K562 (cell line): ENCODE data around the gene NDUFA5. TPM values are rescaled to one million over a fixed set of nuclear protein-coding genes. Genes with fewer than 3 reads are reported as not detected.

Experiments
- C11orf30 ChIP-seq: fragments of 450-650 bp; IDR thresholded peaks from 2 replicates; pipeline ENCODE4 v1.6.1; 2016; ENCODE audit warnings: low read depth, mild to moderate bottlenecking
- CCAR2 ChIP-seq: fragments of 200-400 bp; formaldehyde crosslinking; IDR thresholded peaks from 2 replicates; pipeline ENCODE4 v1.6.1; 2017; ENCODE audit warnings: mild to moderate bottlenecking, low read depth, low read length
- CREM ChIP-seq: IDR thresholded peaks from 2 replicates; pipeline ENCODE4 v1.6.1; 2014; ENCODE audit warnings: antibody characterized with exemption, low read depth
- DIDO1 ChIP-seq: fragments of 450-650 bp; IDR thresholded peaks from 2 replicates; pipeline ENCODE4 v1.6.1; 2016; ENCODE audit warnings: low read depth, missing biosample characterization, missing genetic modification characterization
- HDAC3 ChIP-seq: fragments of 450-650 bp; IDR thresholded peaks from 2 replicates; pipeline ENCODE4 v1.6.1; 2018; ENCODE audit warnings: borderline replicate concordance, mild to moderate bottlenecking, moderate library complexity; ENCODE audit not compliant: partially characterized antibody
- HES1 ChIP-seq: fragments of 450-650 bp; IDR thresholded peaks from 2 replicates; pipeline ENCODE4 v1.6.1; 2016; ENCODE audit warnings: low read depth, mild to moderate bottlenecking, moderate library complexity
- HSF4 ChIP-seq: fragments of 250-450 bp; sonication (Bioruptor Pico); IDR thresholded peaks from 2 replicates; pipeline ENCODE4 v2.1.2; 2022; ENCODE audit warnings: mild to moderate bottlenecking, moderate library complexity, borderline replicate concordance
- MTF1 ChIP-seq: fragments of 250-450 bp; sonication (Bioruptor Pico); IDR thresholded peaks from 2 replicates; pipeline ENCODE4 v1.9.0; 2021; ENCODE audit warnings: moderate library complexity, mild to moderate bottlenecking, inconsistent platforms, borderline replicate concordance
- NCOA1 ChIP-seq: fragments of 450-650 bp; IDR thresholded peaks from 2 replicates; pipeline ENCODE4 v1.6.1; 2016; ENCODE audit warnings: low read depth
- PURB ChIP-seq: sonication (generic); formaldehyde crosslinking; IDR thresholded peaks from 2 replicates; pipeline ENCODE4 v1.9.0; 2021; ENCODE audit warnings: low read depth, mild to moderate bottlenecking, missing genetic modification reagents
- SMAD3 ChIP-seq: fragments of 450-650 bp; formaldehyde crosslinking; conservative IDR thresholded peaks from 2 replicates; pipeline ENCODE4 v1.4.0; 2020; ENCODE audit warnings: mild to moderate bottlenecking
- SREBF2 ChIP-seq: sonication (generic); formaldehyde crosslinking; IDR thresholded peaks from 2 replicates; pipeline ENCODE4 v1.4.0; 2020; ENCODE audit warnings: mild to moderate bottlenecking, missing genetic modification reagents
- TBL1XR1 ChIP-seq, 2 experiments: IDR thresholded peaks; 2 replicates each; pipeline ENCODE4 v1.6.1; 2012; ENCODE audit warnings: improper control_type of control experiment in 2 of 2, low read length in 2 of 2, mild to moderate bottlenecking in 1 of 2
- polyA plus RNA-seq, 8 experiments: library from polyadenylated mRNA; depleted of rRNA in 4 of 8; stranded (reverse) in 5 of 8; unstranded in 3 of 8; fragments of >200 nt; fragmentation: Nextera tagmentation in 2 of 8; fragmentation: Illumina TruSeq in 1 of 8; extraction: Ambion mirVana in 2 of 8; extraction: Trizol in 1 of 8; gene quantifications; 2 replicates each; pipeline versions ENCODE4 v1.2.1 to v1.2.3, GENCODE V29; 2011 to 2014; ENCODE audit warnings: inconsistent platforms in 1 of 8, missing spikeins in 1 of 8
- total RNA-seq, 7 experiments: library from RNA; depleted of rRNA in 6 of 7; stranded (reverse); fragments of >200 nt in 6 of 7; fragmentation: Illumina TruSeq in 2 of 7; extraction: Trizol in 2 of 7; gene quantifications; 2 replicates each; pipeline versions ENCODE4 v1.2.1 to v1.2.3, GENCODE V29; 2011 to 2021; ENCODE audit warnings: low replicate concordance in 1 of 7
- TF ChIP-seq, protein P1 (sequence below): fragments of 200-800 bp; sonication (Bioruptor generic); IDR thresholded peaks from 2 replicates; pipeline ENCODE4 v1.6.1; 2016; ENCODE audit warnings: missing genetic modification characterization, missing compliant biosample characterization
- TF ChIP-seq, protein P2 (sequence below): fragments of 200-800 bp; sonication (Bioruptor generic); IDR thresholded peaks from 2 replicates; pipeline ENCODE4 v1.6.1; 2017; ENCODE audit warnings: missing genetic modification characterization, missing compliant biosample characterization
- TF ChIP-seq, protein P3 (sequence below): fragments of 450-650 bp; formaldehyde crosslinking; IDR thresholded peaks from 2 replicates; pipeline ENCODE4 v1.4.0; 2022; ENCODE audit warnings: missing genetic modification characterization
- TF ChIP-seq, protein P4 (sequence below): fragments of 250-450 bp; sonication (Bioruptor Pico); IDR thresholded peaks from 2 replicates; pipeline ENCODE4 v1.9.0; 2021; ENCODE audit warnings: mild to moderate bottlenecking
- TF ChIP-seq, protein P5 (sequence below): fragments of 250-450 bp; sonication (Bioruptor Pico); IDR thresholded peaks from 2 replicates; pipeline ENCODE4 v1.5.0; 2022; ENCODE audit warnings: mild to moderate bottlenecking

The NDUFA5 gene
- total and polyA plus RNA-seq, 9 of the 15 experiments (the other 6 are each of a cell fraction or from before 2014, with no cell fraction given): 155 to 677 (median 269) TPM

DNA sequence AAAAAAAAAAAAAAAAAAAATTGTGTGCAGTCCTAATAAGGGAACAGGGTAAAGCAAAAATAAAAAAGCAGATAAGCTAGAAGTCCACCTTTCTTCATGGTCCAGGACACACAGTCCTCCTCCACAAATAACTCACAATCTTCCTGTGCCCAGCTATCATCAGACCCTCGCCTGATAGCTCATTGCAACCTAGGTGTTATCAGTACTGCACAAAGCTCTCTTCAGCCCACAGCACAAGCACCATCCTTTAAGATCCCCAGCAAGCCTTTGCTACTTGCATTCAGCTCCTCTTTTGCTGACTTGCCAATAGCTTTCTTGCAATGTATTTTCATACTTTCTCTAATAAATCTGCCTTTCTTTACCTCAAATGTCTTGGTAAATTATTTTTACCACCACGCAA is 5.0 kb downstream of the NDUFA5 start (continued):
- TF ChIP-seq, protein P1, sequence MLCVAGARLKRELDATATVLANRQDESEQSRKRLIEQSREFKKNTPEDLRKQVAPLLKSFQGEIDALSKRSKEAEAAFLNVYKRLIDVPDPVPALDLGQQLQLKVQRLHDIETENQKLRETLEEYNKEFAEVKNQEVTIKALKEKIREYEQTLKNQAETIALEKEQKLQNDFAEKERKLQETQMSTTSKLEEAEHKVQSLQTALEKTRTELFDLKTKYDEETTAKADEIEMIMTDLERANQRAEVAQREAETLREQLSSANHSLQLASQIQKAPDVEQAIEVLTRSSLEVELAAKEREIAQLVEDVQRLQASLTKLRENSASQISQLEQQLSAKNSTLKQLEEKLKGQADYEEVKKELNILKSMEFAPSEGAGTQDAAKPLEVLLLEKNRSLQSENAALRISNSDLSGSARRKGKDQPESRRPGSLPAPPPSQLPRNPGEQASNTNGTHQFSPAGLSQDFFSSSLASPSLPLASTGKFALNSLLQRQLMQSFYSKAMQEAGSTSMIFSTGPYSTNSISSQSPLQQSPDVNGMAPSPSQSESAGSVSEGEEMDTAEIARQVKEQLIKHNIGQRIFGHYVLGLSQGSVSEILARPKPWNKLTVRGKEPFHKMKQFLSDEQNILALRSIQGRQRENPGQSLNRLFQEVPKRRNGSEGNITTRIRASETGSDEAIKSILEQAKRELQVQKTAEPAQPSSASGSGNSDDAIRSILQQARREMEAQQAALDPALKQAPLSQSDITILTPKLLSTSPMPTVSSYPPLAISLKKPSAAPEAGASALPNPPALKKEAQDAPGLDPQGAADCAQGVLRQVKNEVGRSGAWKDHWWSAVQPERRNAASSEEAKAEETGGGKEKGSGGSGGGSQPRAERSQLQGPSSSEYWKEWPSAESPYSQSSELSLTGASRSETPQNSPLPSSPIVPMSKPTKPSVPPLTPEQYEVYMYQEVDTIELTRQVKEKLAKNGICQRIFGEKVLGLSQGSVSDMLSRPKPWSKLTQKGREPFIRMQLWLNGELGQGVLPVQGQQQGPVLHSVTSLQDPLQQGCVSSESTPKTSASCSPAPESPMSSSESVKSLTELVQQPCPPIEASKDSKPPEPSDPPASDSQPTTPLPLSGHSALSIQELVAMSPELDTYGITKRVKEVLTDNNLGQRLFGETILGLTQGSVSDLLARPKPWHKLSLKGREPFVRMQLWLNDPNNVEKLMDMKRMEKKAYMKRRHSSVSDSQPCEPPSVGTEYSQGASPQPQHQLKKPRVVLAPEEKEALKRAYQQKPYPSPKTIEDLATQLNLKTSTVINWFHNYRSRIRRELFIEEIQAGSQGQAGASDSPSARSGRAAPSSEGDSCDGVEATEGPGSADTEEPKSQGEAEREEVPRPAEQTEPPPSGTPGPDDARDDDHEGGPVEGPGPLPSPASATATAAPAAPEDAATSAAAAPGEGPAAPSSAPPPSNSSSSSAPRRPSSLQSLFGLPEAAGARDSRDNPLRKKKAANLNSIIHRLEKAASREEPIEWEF (CRISPR knock-in tag): no peak
- TF ChIP-seq PURB (CRISPR knock-in tag): no peak
- TF ChIP-seq, protein P2, sequence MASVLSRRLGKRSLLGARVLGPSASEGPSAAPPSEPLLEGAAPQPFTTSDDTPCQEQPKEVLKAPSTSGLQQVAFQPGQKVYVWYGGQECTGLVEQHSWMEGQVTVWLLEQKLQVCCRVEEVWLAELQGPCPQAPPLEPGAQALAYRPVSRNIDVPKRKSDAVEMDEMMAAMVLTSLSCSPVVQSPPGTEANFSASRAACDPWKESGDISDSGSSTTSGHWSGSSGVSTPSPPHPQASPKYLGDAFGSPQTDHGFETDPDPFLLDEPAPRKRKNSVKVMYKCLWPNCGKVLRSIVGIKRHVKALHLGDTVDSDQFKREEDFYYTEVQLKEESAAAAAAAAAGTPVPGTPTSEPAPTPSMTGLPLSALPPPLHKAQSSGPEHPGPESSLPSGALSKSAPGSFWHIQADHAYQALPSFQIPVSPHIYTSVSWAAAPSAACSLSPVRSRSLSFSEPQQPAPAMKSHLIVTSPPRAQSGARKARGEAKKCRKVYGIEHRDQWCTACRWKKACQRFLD (CRISPR knock-in tag): no peak; the same call in 1 of the 2 replicates
- TF ChIP-seq HDAC3: peak; percentile 53
- peak; percentile 55; the same call in 1 of the 2 replicates for TF ChIP-seq CREM
- no peak for TF ChIP-seq HES1
- TF ChIP-seq, protein P3, sequence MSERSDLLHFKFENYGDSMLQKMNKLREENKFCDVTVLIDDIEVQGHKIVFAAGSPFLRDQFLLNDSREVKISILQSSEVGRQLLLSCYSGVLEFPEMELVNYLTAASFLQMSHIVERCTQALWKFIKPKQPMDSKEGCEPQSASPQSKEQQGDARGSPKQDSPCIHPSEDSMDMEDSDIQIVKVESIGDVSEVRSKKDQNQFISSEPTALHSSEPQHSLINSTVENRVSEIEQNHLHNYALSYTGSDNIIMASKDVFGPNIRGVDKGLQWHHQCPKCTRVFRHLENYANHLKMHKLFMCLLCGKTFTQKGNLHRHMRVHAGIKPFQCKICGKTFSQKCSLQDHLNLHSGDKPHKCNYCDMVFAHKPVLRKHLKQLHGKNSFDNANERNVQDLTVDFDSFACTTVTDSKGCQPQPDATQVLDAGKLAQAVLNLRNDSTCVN: no peak
- peak; percentile 81 for TF ChIP-seq C11orf30
- no peak for TF ChIP-seq DIDO1 (tag)
- no peak for TF ChIP-seq NCOA1
- TF ChIP-seq CCAR2: no peak
- peak in 1 of 2 experiments; percentile 20; a peak in 1 of 4 replicates for TF ChIP-seq TBL1XR1 (IDR thresholded peaks at IDR 0.05; ENCODE audit: low read length in 2 of 2)
- TF ChIP-seq, protein P4, sequence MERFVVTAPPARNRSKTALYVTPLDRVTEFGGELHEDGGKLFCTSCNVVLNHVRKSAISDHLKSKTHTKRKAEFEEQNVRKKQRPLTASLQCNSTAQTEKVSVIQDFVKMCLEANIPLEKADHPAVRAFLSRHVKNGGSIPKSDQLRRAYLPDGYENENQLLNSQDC (CRISPR knock-in tag): no peak
- TF ChIP-seq HSF4 (CRISPR knock-in tag): no peak
- TF ChIP-seq SMAD3: no peak
- TF ChIP-seq SREBF2 (CRISPR knock-in tag): no peak
- TF ChIP-seq, protein P5, sequence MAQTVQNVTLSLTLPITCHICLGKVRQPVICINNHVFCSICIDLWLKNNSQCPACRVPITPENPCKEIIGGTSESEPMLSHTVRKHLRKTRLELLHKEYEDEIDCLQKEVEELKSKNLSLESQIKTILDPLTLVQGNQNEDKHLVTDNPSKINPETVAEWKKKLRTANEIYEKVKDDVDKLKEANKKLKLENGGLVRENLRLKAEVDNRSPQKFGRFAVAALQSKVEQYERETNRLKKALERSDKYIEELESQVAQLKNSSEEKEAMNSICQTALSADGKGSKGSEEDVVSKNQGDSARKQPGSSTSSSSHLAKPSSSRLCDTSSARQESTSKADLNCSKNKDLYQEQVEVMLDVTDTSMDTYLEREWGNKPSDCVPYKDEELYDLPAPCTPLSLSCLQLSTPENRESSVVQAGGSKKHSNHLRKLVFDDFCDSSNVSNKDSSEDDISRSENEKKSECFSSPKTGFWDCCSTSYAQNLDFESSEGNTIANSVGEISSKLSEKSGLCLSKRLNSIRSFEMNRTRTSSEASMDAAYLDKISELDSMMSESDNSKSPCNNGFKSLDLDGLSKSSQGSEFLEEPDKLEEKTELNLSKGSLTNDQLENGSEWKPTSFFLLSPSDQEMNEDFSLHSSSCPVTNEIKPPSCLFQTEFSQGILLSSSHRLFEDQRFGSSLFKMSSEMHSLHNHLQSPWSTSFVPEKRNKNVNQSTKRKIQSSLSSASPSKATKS: no peak
- TF ChIP-seq MTF1 (CRISPR knock-in tag): no peak
